OCI-LY7 (cell line): ENCODE measurements around the gene KCNE1. TPM values are rescaled to one million over a fixed set of nuclear protein-coding genes. Genes with fewer than 3 reads are reported as not detected.

Experiments
- BruUV-seq: library from RNA; stranded (reverse); fragments of 400-500 nt; replicated peaks from 2 replicates; lab custom pipeline; 2021; lab: Mats Ljungman, UMichigan
- CTCF ChIA-PET: fragments of 300-600 bp; sonication (Branson Sonifier 250); formaldehyde crosslinking; loops from one replicate; lab custom pipeline; 2022; ENCODE audit warnings: antibody characterized with exemption; ENCODE audit not compliant: unreplicated experiment; lab: Charles Lee
- POLR2A ChIA-PET: fragments of 300-600 bp; sonication (Branson Sonifier 250); formaldehyde crosslinking; loops from one replicate; lab custom pipeline; 2022; ENCODE audit warnings: antibody characterized with exemption; lab: Charles Lee
- DNase-seq: peaks from one replicate; pipeline ENCODE4 v3.0.0-alpha.2; 2015; ENCODE audit warnings: low spot score
- H2AFZ ChIP-seq: fragments of 200-600 bp; sonication (generic), shearing (Covaris generic); 2 replicates; pipeline ENCODE4 v1.6.1; 2014; ENCODE audit warnings: mild to moderate bottlenecking, antibody characterized with exemption, low read length, moderate library complexity
- H3K27ac ChIP-seq: fragments of 200-600 bp; sonication (generic); 2 replicates; pipeline ENCODE4 v1.5.1; 2014; ENCODE audit warnings: mixed run types, low read depth, mild to moderate bottlenecking, moderate library complexity, low read length, inconsistent platforms; ENCODE audit not compliant: poor library complexity, severe bottlenecking
- H3K36me3 ChIP-seq: fragments of 200-600 bp; sonication (generic); 2 replicates; pipeline ENCODE4 v1.6.1; 2014; ENCODE audit warnings: mild to moderate bottlenecking, antibody characterized with exemption, low read length, moderate library complexity, mixed read lengths; ENCODE audit not compliant: insufficient read depth
- H3K4me1 ChIP-seq: fragments of 200-600 bp; sonication (generic); 2 replicates; pipeline ENCODE4 v1.5.1; 2014; ENCODE audit warnings: mild to moderate bottlenecking, low read length; ENCODE audit not compliant: insufficient read depth, poor library complexity, severe bottlenecking
- H3K4me2 ChIP-seq: fragments of 200-600 bp; sonication (generic); 2 replicates; pipeline ENCODE4 v1.6.1; 2014; ENCODE audit warnings: mild to moderate bottlenecking, low read length
- H3K4me3 ChIP-seq: fragments of 200-600 bp; sonication (generic); 2 replicates; pipeline ENCODE4 v1.5.1; 2014; ENCODE audit warnings: mild to moderate bottlenecking, low read depth, low read length; ENCODE audit not compliant: poor library complexity, severe bottlenecking
- H3K79me2 ChIP-seq: fragments of 200-600 bp; sonication (generic); 2 replicates; pipeline ENCODE4 v1.6.1; 2016; ENCODE audit warnings: low read depth, mild to moderate bottlenecking, low read length, moderate library complexity, mixed read lengths; ENCODE audit not compliant: insufficient read depth
- H3K9me2 ChIP-seq: fragments of 200-600 bp; sonication (generic); 2 replicates; pipeline ENCODE4 v1.6.1; 2016; ENCODE audit warnings: mild to moderate bottlenecking, low read length, mixed read lengths; ENCODE audit not compliant: insufficient read depth
- H3K9me3 ChIP-seq: fragments of 200-600 bp; sonication (generic); 2 replicates; pipeline ENCODE4 v1.6.1; 2014; ENCODE audit warnings: mild to moderate bottlenecking, mixed run types, low read length, mixed read lengths
- H4K20me1 ChIP-seq: fragments of 200-600 bp; sonication (generic); 2 replicates; pipeline ENCODE4 v1.6.1; 2014; ENCODE audit warnings: mild to moderate bottlenecking, antibody characterized with exemption, low read length, moderate library complexity, mixed read lengths; ENCODE audit not compliant: insufficient read depth
- CTCF ChIP-seq: fragments of 200-600 bp; sonication (generic); conservative IDR thresholded peaks from 2 replicates; pipeline ENCODE4 v1.5.1; 2014; ENCODE audit warnings: mild to moderate bottlenecking, antibody characterized with exemption, low read length, moderate library complexity, mixed read lengths
- EZH2phosphoT487 ChIP-seq: fragments of 200-600 bp; sonication (generic); IDR thresholded peaks from 2 replicates; pipeline ENCODE4 v1.6.1; 2018; ENCODE audit warnings: low read depth, borderline replicate concordance, mild to moderate bottlenecking, mixed run types, antibody characterized with exemption, low read length, moderate library complexity, mixed read lengths
- intact Hi-C: fragments of 100-400 bp; cut with micrococcal nuclease; formaldehyde crosslinking; loops from one replicate; pipeline ENCODE4 v1.10.0; 2022; ENCODE audit not compliant: unreplicated experiment
- total RNA-seq, 2 experiments: library from RNA; depleted of rRNA in 1 of 2; stranded (reverse); fragments of >200 nt in 1 of 2; shearing (Covaris generic) in 1 of 2; gene quantifications; 2 replicates each; pipeline ENCODE4 v1.2.3, GENCODE V29; 2014 to 2022

KCNE1 gene
- total RNA-seq, 2 experiments from 2014 or later = 0.15 TPM; not detected in 1

- CTCF ChIA-PET = no interaction called here
- Histone ChIP-seq H3K36me3 (no peaks in the 10 kb centered on the region), H4K20me1 (no peaks in the 10 kb centered on the region), H3K4me2 (no peak overlapping the region), H3K9me3 (peaks cover 9% of the 10 kb centered on the region; the same call in 1 of the 2 replicates), H3K4me1 (peaks cover 22% of the 10 kb centered on the region), H3K27ac (no peak overlapping the region), H3K4me3 (no peak overlapping the region), H3K79me2 (no peaks in the 10 kb centered on the region), H3K9me2 (no peaks in the 10 kb centered on the region), H2AFZ (no peak overlapping the region)
- intact Hi-C loops = no loop called here
- BruUV-seq = no TSS peak
- no peak for DNase-seq
- POLR2A ChIA-PET = no interaction called here
- TF ChIP-seq CTCF (no peak), EZH2phosphoT487 (no peak)
These were observed 31.0 kb upstream of the KCNE1 start for GRCh38 chr21:34543017-34543416.

- no peak overlapping the region for H3K4me2 ChIP-seq
- H3K36me3 ChIP-seq = no peaks in the 10 kb centered on the region
- H3K79me2 ChIP-seq = no peaks in the 10 kb centered on the region
- TF ChIP-seq CTCF (no peak), EZH2phosphoT487 (no peak)
- intact Hi-C loops = no loop called here
- CTCF ChIA-PET = no interaction called here
- H4K20me1 ChIP-seq = no peaks in the 10 kb centered on the region
- peaks cover 9% of the 10 kb centered on the region; the same call in 1 of the 2 replicates for H3K9me3 ChIP-seq
- no TSS peak for BruUV-seq
- POLR2A ChIA-PET = no interaction called here
- H3K4me1 ChIP-seq = peaks cover 8% of the 10 kb centered on the region
- H2AFZ ChIP-seq = no peak overlapping the region
- H3K4me3 ChIP-seq = no peak overlapping the region
- no peaks in the 10 kb centered on the region for H3K9me2 ChIP-seq
- DNase-seq = no peak
- no peak overlapping the region for H3K27ac ChIP-seq
These were observed 28.2 kb upstream of the KCNE1 start for GRCh38 chr21:34540206-34540605.

- no peak for DNase-seq
- intact Hi-C loops = no loop called here
- ChIA-PET POLR2A (no interaction called here), CTCF (no interaction called here)
- Histone ChIP-seq H3K36me3 (no peaks in the 10 kb centered on the region), H3K4me1 (no peaks in the 10 kb centered on the region), H4K20me1 (no peaks in the 10 kb centered on the region), H3K4me3 (no peak overlapping the region), H3K79me2 (no peaks in the 10 kb centered on the region), H2AFZ (no peak overlapping the region), H3K4me2 (no peak overlapping the region), H3K9me3 (no peaks in the 10 kb centered on the region), H3K9me2 (no peaks in the 10 kb centered on the region), H3K27ac (no peak overlapping the region)
- TF ChIP-seq EZH2phosphoT487 = no peak
- no peak for TF ChIP-seq CTCF
- no TSS peak for BruUV-seq
These were observed 25.8 kb upstream of the KCNE1 start for GRCh38 chr21:34537838-34538237.
